Esophagus (tissue), 2 donors: ENCODE results near the gene MARCOL. TPM values are rescaled to one million over a fixed set of nuclear protein-coding genes. Genes with fewer than 3 reads are reported as not detected.

ENCODE experiments used
- polyA plus RNA-seq, 2 donors: library from polyadenylated mRNA; stranded (reverse); fragments of 200-250 nt; gene quantifications; one replicate each; pipeline ENCODE4 v1.2.3, GENCODE V29; 2013
- donor health status: healthy with polysubstance abuse.
- donor health status: Bipolar disorder and iron deficiency.

MARCOL gene
- polyA plus RNA-seq, 2 donors: not detected

Other genes starting within 250 kb of the MARCOL start
- 1,000 to 10,000 TPM in 1 of 2 donors, 100 to 1,000 TPM in 1; 772 to 1,309 TPM for gene SPINK5, start 174.5 kb upstream of the MARCOL start, polyA plus RNA-seq
- gene SPINK14, start 70.0 kb upstream of the MARCOL start, polyA plus RNA-seq: not detected
- gene SPINK6, start 35.5 kb upstream of the MARCOL start, polyA plus RNA-seq: under 1 TPM; 0.06 to 0.59 TPM
- not detected for gene SPINK13, start 30.3 kb downstream of the MARCOL start, polyA plus RNA-seq
- 1,000 to 10,000 TPM in 1 of 2 donors, 100 to 1,000 TPM in 1; 394 to 2,280 TPM for gene SPINK7, start 73.9 kb downstream of the MARCOL start, polyA plus RNA-seq
- gene SPINK9, start 97.0 kb downstream of the MARCOL start, polyA plus RNA-seq: under 1 TPM in 1 of 2 donors, not detected in 1; 0.07 TPM
- gene FBXO38, start 145.4 kb downstream of the MARCOL start, polyA plus RNA-seq: 10 to 100 TPM; 10.8 to 11.0 TPM